ENCODE results near the gene SMIM24. TPM values are rescaled to one million over a fixed set of nuclear protein-coding genes. Genes with fewer than 3 reads are reported as not detected.
"Not testable (repeated sequence)": the region's sequence is repeated elsewhere in the genome, so short reads cannot be mapped to it uniquely, and the experiment has no call there.

The SMIM24 gene
- total RNA-seq (not detected), polyA plus RNA-seq (not detected)

- DNase-seq, result no peak
- CTCF ChIA-PET (ENCODE audit: partially characterized antibody), result no interaction called here
These were observed at the start of gene SMIM24 for GRCh38 chr19:3480383-3481091. TSS of gene SMIM24 (minus strand) at chr19:3480525. CDS start at chr19:3480463, 62 bp downstream.

GRCh38 chr19:3529299-3529698 lies 49.0 kb upstream of the SMIM24 start:
- H3K4me1 Mint-ChIP-seq; H3K27ac Mint-ChIP-seq; H3K27ac ChIP-seq (ENCODE audit: low read depth, low read length); H3K9me3 ChIP-seq (ENCODE audit: control insufficient read depth in 1 of 2, low read length in 2 of 2); H3K27me3 ChIP-seq (ENCODE audit: insufficient read depth, low read length); POLR2A ChIA-PET (ENCODE audit: partially characterized antibody); DNase-seq; H3K4me3 ChIP-seq (ENCODE audit: low read length in 2 of 2); intact Hi-C loops (cut with micrococcal nuclease); H3K4me3 Mint-ChIP-seq; H3K9me3 Mint-ChIP-seq; CTCF ChIA-PET (ENCODE audit: partially characterized antibody); H3K4me1 ChIP-seq (ENCODE audit: insufficient read depth, low read length); H3K27me3 Mint-ChIP-seq: not testable (repeated sequence)
- peaks cover 7 to 22% of the 10 kb centered on the region in 2 donors for H3K36me3 Mint-ChIP-seq
- peaks cover 51% of the 10 kb centered on the region for H3K36me3 ChIP-seq (ENCODE audit: insufficient read depth, low read length)

More at GRCh38 chr19:3480383-3481091, at the start of gene SMIM24:
- H3K27ac ChIP-seq (ENCODE audit: low read depth, low read length), result no peak within 1 kb of the TSS
- no peaks in the 10 kb centered on the region for H3K36me3 Mint-ChIP-seq
- no peak within 1 kb of the TSS for H3K4me3 Mint-ChIP-seq
- peak within 1 kb of the TSS in 2 of 7 donors; percentile 18 to 66 for H3K27ac Mint-ChIP-seq
- peaks cover 15% of the 10 kb centered on the region for H3K4me1 ChIP-seq (ENCODE audit: insufficient read depth, low read length)
- H3K4me3 ChIP-seq (ENCODE audit: low read length in 2 of 2), result no peak within 1 kb of the TSS
- no peaks in the 10 kb centered on the region for H3K36me3 ChIP-seq (ENCODE audit: insufficient read depth, low read length)
- peaks cover 4 to 17% (median 11%) of the 10 kb centered on the region in 4 donors for H3K4me1 Mint-ChIP-seq
- intact Hi-C loops (cut with micrococcal nuclease), result no loop called here
- peaks cover 0 to 2% of the 10 kb centered on the region in 2 donors for H3K27me3 Mint-ChIP-seq
- POLR2A ChIA-PET (ENCODE audit: partially characterized antibody), result no interaction called here
- H3K27me3 ChIP-seq (ENCODE audit: insufficient read depth, low read length), result no peaks in the 10 kb centered on the region
- H3K9me3 Mint-ChIP-seq, result peaks cover 0 to 1% (median 0%) of the 10 kb centered on the region in 8 donors
- H3K9me3 ChIP-seq (ENCODE audit: control insufficient read depth in 1 of 2, low read length in 2 of 2), result no peaks in the 10 kb centered on the region

- intact Hi-C loops (cut with micrococcal nuclease), result no loop called here
- Histone ChIP-seq H3K4me3 (ENCODE audit: low read length in 2 of 2) (no peak overlapping the region), H3K9me3 (ENCODE audit: control insufficient read depth in 1 of 2, low read length in 2 of 2) (no peaks in the 10 kb centered on the region), H3K27me3 (ENCODE audit: insufficient read depth, low read length) (no peaks in the 10 kb centered on the region), H3K36me3 (ENCODE audit: insufficient read depth, low read length) (peaks cover 54% of the 10 kb centered on the region), H3K4me1 (ENCODE audit: insufficient read depth, low read length) (no peaks in the 10 kb centered on the region), H3K27ac (ENCODE audit: low read depth, low read length) (no peak overlapping the region)
- Mint-ChIP-seq H3K4me1 (peaks cover 0 to 1% (median 0%) of the 10 kb centered on the region in 4 donors), H3K36me3 (peaks cover 10 to 25% of the 10 kb centered on the region in 2 donors), H3K27me3 (no peaks in the 10 kb centered on the region), H3K4me3 (no peak overlapping the region), H3K27ac (no peak overlapping the region), H3K9me3 (no peaks in the 10 kb centered on the region)
- DNase-seq, result no peak
- ChIA-PET CTCF (ENCODE audit: partially characterized antibody) (no interaction called here), POLR2A (ENCODE audit: partially characterized antibody) (no interaction called here)
These were observed 48.4 kb upstream of the SMIM24 start for GRCh38 chr19:3528539-3529211.

GRCh38 chr19:3528080-3528479 lies 47.8 kb upstream of the SMIM24 start:
- POLR2A ChIA-PET (ENCODE audit: partially characterized antibody), result interaction anchor here (2.1 kb wide), 1 partner anchor 29 kb away, joined by 8 read pairs; the partner anchor contains the start of gene MFSD12
- intact Hi-C loops (cut with micrococcal nuclease), result no loop called here
- H3K36me3 ChIP-seq (ENCODE audit: insufficient read depth, low read length), result peaks cover 54% of the 10 kb centered on the region

GRCh38 chr19:3527238-3527910 lies 47.0 kb upstream of the SMIM24 start:
- peaks cover 0 to 1% (median 0%) of the 10 kb centered on the region in 4 donors for H3K4me1 Mint-ChIP-seq
- peak overlapping the region in 1 of 7 donors; percentile 55 for H3K27ac Mint-ChIP-seq
- intact Hi-C loops (cut with micrococcal nuclease), result no loop called here
- H3K27me3 Mint-ChIP-seq, result no peaks in the 10 kb centered on the region
- no peak overlapping the region for H3K4me3 ChIP-seq (ENCODE audit: low read length in 2 of 2)
- no peaks in the 10 kb centered on the region for H3K9me3 Mint-ChIP-seq
- peaks cover 48% of the 10 kb centered on the region for H3K36me3 ChIP-seq (ENCODE audit: insufficient read depth, low read length)
- CTCF ChIA-PET (ENCODE audit: partially characterized antibody), result no interaction called here
- no peaks in the 10 kb centered on the region for H3K4me1 ChIP-seq (ENCODE audit: insufficient read depth, low read length)
- POLR2A ChIA-PET (ENCODE audit: partially characterized antibody), result interaction anchor here (0.8 to 2.1 kb wide), 2 partner anchors 9 to 30 kb away, joined by 3 to 8 read pairs; partner anchors contain the start of gene MFSD12
- peaks cover 8 to 19% of the 10 kb centered on the region in 2 donors for H3K36me3 Mint-ChIP-seq
- H3K9me3 ChIP-seq (ENCODE audit: control insufficient read depth in 1 of 2, low read length in 2 of 2), result no peaks in the 10 kb centered on the region
- DNase-seq, result no peak
- H3K27ac ChIP-seq (ENCODE audit: low read depth, low read length), result no peak overlapping the region
- H3K4me3 Mint-ChIP-seq, result no peak overlapping the region
- no peaks in the 10 kb centered on the region for H3K27me3 ChIP-seq (ENCODE audit: insufficient read depth, low read length)

More at GRCh38 chr19:3528080-3528479, 47.8 kb upstream of the SMIM24 start:
- H3K27me3 Mint-ChIP-seq, result no peaks in the 10 kb centered on the region
- no peak for DNase-seq
- peaks cover 8 to 20% of the 10 kb centered on the region in 2 donors for H3K36me3 Mint-ChIP-seq
- no peaks in the 10 kb centered on the region for H3K9me3 ChIP-seq (ENCODE audit: control insufficient read depth in 1 of 2, low read length in 2 of 2)
- no peaks in the 10 kb centered on the region for H3K9me3 Mint-ChIP-seq
- H3K4me3 ChIP-seq (ENCODE audit: low read length in 2 of 2), result no peak overlapping the region
- CTCF ChIA-PET (ENCODE audit: partially characterized antibody), result no interaction called here
- no peak overlapping the region for H3K27ac ChIP-seq (ENCODE audit: low read depth, low read length)
- no peaks in the 10 kb centered on the region for H3K27me3 ChIP-seq (ENCODE audit: insufficient read depth, low read length)
- H3K4me1 Mint-ChIP-seq, result peaks cover 0 to 1% (median 0%) of the 10 kb centered on the region in 4 donors
- no peak overlapping the region for H3K27ac Mint-ChIP-seq
- H3K4me3 Mint-ChIP-seq, result no peak overlapping the region
- no peaks in the 10 kb centered on the region for H3K4me1 ChIP-seq (ENCODE audit: insufficient read depth, low read length)

GRCh38 chr19:3526507-3527237 lies 46.3 kb upstream of the SMIM24 start:
- no peak overlapping the region for H3K27ac ChIP-seq (ENCODE audit: low read depth, low read length)
- no peak overlapping the region for H3K4me3 Mint-ChIP-seq
- no peaks in the 10 kb centered on the region for H3K27me3 ChIP-seq (ENCODE audit: insufficient read depth, low read length)
- no peaks in the 10 kb centered on the region for H3K4me1 ChIP-seq (ENCODE audit: insufficient read depth, low read length)
- ChIA-PET POLR2A (ENCODE audit: partially characterized antibody) (interaction anchor here (0.8 to 2.1 kb wide), 2 partner anchors 9 to 30 kb away, joined by 3 to 8 read pairs; partner anchors contain the start of gene MFSD12), CTCF (ENCODE audit: partially characterized antibody) (no interaction called here)
- peaks cover 0 to 3% (median under 1%) of the 10 kb centered on the region in 4 donors for H3K4me1 Mint-ChIP-seq
- peak overlapping the region in 1 of 7 donors; percentile 55 for H3K27ac Mint-ChIP-seq
- no peak for DNase-seq
- no peaks in the 10 kb centered on the region for H3K9me3 Mint-ChIP-seq
- H3K4me3 ChIP-seq (ENCODE audit: low read length in 2 of 2), result no peak overlapping the region
- peaks cover 44% of the 10 kb centered on the region for H3K36me3 ChIP-seq (ENCODE audit: insufficient read depth, low read length)
- H3K36me3 Mint-ChIP-seq, result peaks cover 8 to 21% of the 10 kb centered on the region in 2 donors
- H3K27me3 Mint-ChIP-seq, result no peaks in the 10 kb centered on the region
- intact Hi-C loops (cut with micrococcal nuclease), result no loop called here
- no peaks in the 10 kb centered on the region for H3K9me3 ChIP-seq (ENCODE audit: control insufficient read depth in 1 of 2, low read length in 2 of 2)
